Natural killer cell (primary cell): Measurements from ENCODE around the gene NDUFB8. TPM values are rescaled to one million over a fixed set of nuclear protein-coding genes. Genes with fewer than 3 reads are reported as not detected.

ENCODE experiments used
- ATAC-seq, 3 donors: fragments of 150-1000 bp in 2 of 3; fragments of 200-7000 bp in 1 of 3; cut with Tn5 transposase; 1 replicate in 1 of 3; 2 replicates in 2 of 3; pipeline ENCODE4 v1.10.0; 2021; ENCODE audit warnings: mild to moderate bottlenecking in 2 of 3, moderate library complexity in 2 of 3
- DNase-seq, 2 donors: peaks; one replicate each; pipeline versions ENCODE4 v3.0.0 to v3.0.0-alpha.2; 2013 to 2021; ENCODE audit warnings: mixed read lengths in 1 of 2
- H3K27ac ChIP-seq: one replicate; pipeline ENCODE4 v1.5.1; 2013; ENCODE audit warnings: mild to moderate bottlenecking, low read length
- H3K27me3 ChIP-seq: one replicate; pipeline ENCODE4 v1.6.1; 2013; ENCODE audit warnings: low read length; ENCODE audit not compliant: control insufficient read depth, insufficient read depth
- H3K36me3 ChIP-seq: one replicate; pipeline ENCODE4 v1.6.1; 2013; ENCODE audit warnings: low read length; ENCODE audit not compliant: control insufficient read depth, insufficient read depth
- H3K4me1 ChIP-seq: one replicate; pipeline ENCODE4 v1.6.1; 2013; ENCODE audit warnings: low read length; ENCODE audit not compliant: control insufficient read depth, insufficient read depth
- H3K4me3 ChIP-seq: one replicate; pipeline ENCODE4 v1.5.1; 2013; ENCODE audit warnings: low read length
- H3K9me3 ChIP-seq: one replicate; pipeline ENCODE4 v1.6.1; 2013; ENCODE audit warnings: low read length; ENCODE audit not compliant: control insufficient read depth, insufficient read depth
- H3K27ac Mint-ChIP-seq, 2 donors: one replicate each; pipeline ENCODE4 v1.8.0; 2022; ENCODE audit warnings: mild to moderate bottlenecking in 2 of 2, mixed read lengths in 2 of 2, moderate library complexity in 1 of 2
- H3K27me3 Mint-ChIP-seq, 2 donors: one replicate each; pipeline ENCODE4 v1.8.0; 2022; ENCODE audit warnings: low read depth in 2 of 2, mixed read lengths in 2 of 2
- H3K36me3 Mint-ChIP-seq: one replicate; pipeline ENCODE4 v1.8.0; 2022; ENCODE audit warnings: mixed read lengths
- H3K4me1 Mint-ChIP-seq, 2 donors: one replicate each; pipeline ENCODE4 v1.8.0; 2022; ENCODE audit warnings: mixed read lengths in 2 of 2
- H3K4me3 Mint-ChIP-seq: one replicate; pipeline ENCODE4 v1.8.0; 2022; ENCODE audit warnings: mild to moderate bottlenecking, moderate library complexity, mixed read lengths
- H3K9me3 Mint-ChIP-seq, 2 donors: one replicate each; pipeline ENCODE4 v1.8.0; 2022; ENCODE audit warnings: mixed read lengths in 2 of 2
- CTCF ChIP-seq: fragments of 200-600 bp; IDR thresholded peaks from one replicate; pipeline ENCODE4 v1.8.0; 2022; ENCODE audit warnings: antibody characterized with exemption
- WGBS: methylation state at CpG from one replicate; pipeline ENCODE4 v1.1.7; 2013; ENCODE audit warnings: missing lambda C conversion rate; ENCODE audit not compliant: insufficient coverage; 5-methylcytosine and 5-hydroxymethylcytosine counted together
- intact Hi-C: fragments of 100-400 bp; cut with micrococcal nuclease; formaldehyde crosslinking; loops from one replicate; pipeline ENCODE4 v1.14.2; 2022
- total RNA-seq, 4 donors: library from RNA; stranded (reverse); fragments of 120-200 nt in 1 of 4; gene quantifications; one replicate each; pipeline versions ENCODE4 v1.2.3 to v1.2.4, GENCODE V29; 2013 to 2022

NDUFB8 gene
- total RNA-seq, 3 donors from 2014 or later (not counting 1 experiment from before 2014, with no cell fraction given) = 113 to 151 (median 137) TPM

GRCh38 chr10:100502926-100503494, 26.7 kb downstream of the NDUFB8 start:
- no peaks in the 10 kb centered on the region for H3K9me3 ChIP-seq
- H3K36me3 ChIP-seq = peaks cover 38% of the 10 kb centered on the region
- H3K4me3 Mint-ChIP-seq = no peak overlapping the region
- no peaks in the 10 kb centered on the region for H3K9me3 Mint-ChIP-seq
- intact Hi-C loops = no loop called here
- TF ChIP-seq CTCF = no peak
- no peak for ATAC-seq
- H3K27ac ChIP-seq = no peak overlapping the region
- no peaks in the 10 kb centered on the region for H3K27me3 Mint-ChIP-seq
- peaks cover 2 to 7% of the 10 kb centered on the region in 2 donors for H3K4me1 Mint-ChIP-seq
- 88% methylated on average over 1 of the region's 1 CpG for WGBS
- H3K4me1 ChIP-seq = no peaks in the 10 kb centered on the region
- H3K4me3 ChIP-seq = no peak overlapping the region
- DNase-seq = no peak
- H3K27ac Mint-ChIP-seq = no peak overlapping the region
- no peaks in the 10 kb centered on the region for H3K27me3 ChIP-seq
- H3K36me3 Mint-ChIP-seq = peaks cover 9% of the 10 kb centered on the region

GRCh38 chr10:100501423-100501822, 28.2 kb downstream of the NDUFB8 start:
- H3K4me3 Mint-ChIP-seq = no peak overlapping the region
- Histone ChIP-seq H3K27me3 (no peaks in the 10 kb centered on the region), H3K9me3 (no peaks in the 10 kb centered on the region), H3K36me3 (peaks cover 45% of the 10 kb centered on the region), H3K4me3 (no peak overlapping the region), H3K4me1 (no peaks in the 10 kb centered on the region), H3K27ac (no peak overlapping the region)
- intact Hi-C loops = no loop called here
- no peaks in the 10 kb centered on the region for H3K27me3 Mint-ChIP-seq
- no peak overlapping the region for H3K27ac Mint-ChIP-seq
- H3K4me1 Mint-ChIP-seq = peaks cover 0 to 4% of the 10 kb centered on the region in 2 donors
- no peaks in the 10 kb centered on the region for H3K9me3 Mint-ChIP-seq
- DNase-seq = no peak
- ATAC-seq = no peak
- H3K36me3 Mint-ChIP-seq = peaks cover 9% of the 10 kb centered on the region
- no peak for TF ChIP-seq CTCF

- DNase-seq (no peak), ATAC-seq (no peak)
- Mint-ChIP-seq H3K36me3 (peaks cover 15% of the 10 kb centered on the region), H3K4me1 (peaks cover 0 to 3% of the 10 kb centered on the region in 2 donors), H3K4me3 (no peak overlapping the region), H3K27me3 (no peaks in the 10 kb centered on the region), H3K27ac (no peak overlapping the region), H3K9me3 (no peaks in the 10 kb centered on the region)
- no peak overlapping the region for H3K27ac ChIP-seq
- H3K36me3 ChIP-seq = peaks cover 40% of the 10 kb centered on the region
- no peaks in the 10 kb centered on the region for H3K4me1 ChIP-seq
- intact Hi-C loops = no loop called here
- H3K27me3 ChIP-seq = no peaks in the 10 kb centered on the region
- H3K9me3 ChIP-seq = no peaks in the 10 kb centered on the region
- no peak overlapping the region for H3K4me3 ChIP-seq
- 95% methylated on average over 4 of the region's 4 CpGs for WGBS
- no peak for TF ChIP-seq CTCF
These were observed 31.6 kb downstream of the NDUFB8 start for GRCh38 chr10:100498059-100498458.

GRCh38 chr10:100496567-100496966, 33.1 kb downstream of the NDUFB8 start:
- no peak for TF ChIP-seq CTCF
- 81% methylated on average over 2 of the region's 2 CpGs for WGBS
- no peak overlapping the region for H3K27ac ChIP-seq

More at GRCh38 chr10:100496567-100496966, 33.1 kb downstream of the NDUFB8 start:
- ATAC-seq (no peak), DNase-seq (no peak)
- intact Hi-C loops = no loop called here
- Histone ChIP-seq H3K9me3 (no peaks in the 10 kb centered on the region), H3K27me3 (no peaks in the 10 kb centered on the region), H3K4me1 (no peaks in the 10 kb centered on the region), H3K4me3 (no peak overlapping the region), H3K36me3 (peaks cover 34% of the 10 kb centered on the region)
- Mint-ChIP-seq H3K4me3 (no peak overlapping the region), H3K9me3 (no peaks in the 10 kb centered on the region), H3K27me3 (no peaks in the 10 kb centered on the region), H3K36me3 (peaks cover 10% of the 10 kb centered on the region), H3K27ac (no peak overlapping the region), H3K4me1 (no peaks in the 10 kb centered on the region)
